NCI-H226 (cell line): ENCODE measurements around the gene CAPN10.
A peak's percentile ranks its signal among the peaks of the same experiment; 100 is the strongest.

Experiments
- DNase-seq: peaks from one replicate; pipeline ENCODE4 v3.0.0-alpha.2; 2015

The CAPN10 gene

GRCh38 chr2:240564561-240565332, 21.8 kb upstream of the CAPN10 start:
- DNase-seq, result peak; percentile 35

GRCh38 chr2:240565333-240566202, 21.0 kb upstream of the CAPN10 start:
- DNase-seq, result peak; percentile 94

GRCh38 chr2:240566203-240567136, 20.1 kb upstream of the CAPN10 start:
- DNase-seq, result peak; percentile 89

GRCh38 chr2:240567137-240567871, 19.2 kb upstream of the CAPN10 start:
- DNase-seq, result no peak

- peak; percentile 25 for DNase-seq
These were observed 18.5 kb upstream of the CAPN10 start, which contains the start of gene RNPEPL1 for GRCh38 chr2:240567872-240568677. RNPEPL1 (plus strand) TSS chr2:240568484; CDS start chr2:240568587, 103 bp downstream.

- peak; percentile 58 for DNase-seq
These were observed 17.6 kb upstream of the CAPN10 start for GRCh38 chr2:240568678-240569522.

- DNase-seq, result no peak
These were observed 17.0 kb upstream of the CAPN10 start for GRCh38 chr2:240569523-240569997.

GRCh38 chr2:240569998-240570530, 16.5 kb upstream of the CAPN10 start:
- no peak for DNase-seq

GRCh38 chr2:240570531-240571313, 15.8 kb upstream of the CAPN10 start:
- DNase-seq, result no peak

- DNase-seq, result no peak
These were observed 15.1 kb upstream of the CAPN10 start for GRCh38 chr2:240571314-240571973.

GRCh38 chr2:240572141-240573031, 14.1 kb upstream of the CAPN10 start:
- DNase-seq, result no peak

- no peak for DNase-seq
These were observed 13.4 kb upstream of the CAPN10 start for GRCh38 chr2:240573071-240573515.

GRCh38 chr2:240573516-240574385, 12.8 kb upstream of the CAPN10 start:
- no peak for DNase-seq

- no peak for DNase-seq
These were observed 12.0 kb upstream of the CAPN10 start for GRCh38 chr2:240574386-240575100.
